ENCODE measurements around the gene LAMA1. TPM values are rescaled to one million over a fixed set of nuclear protein-coding genes. Genes with fewer than 3 reads are reported as not detected.

LAMA1 gene
- total and polyA plus RNA-seq, 2 of the 8 experiments (the other 6 are each of a cell fraction or from before 2014, with no cell fraction given), result 30.4 to 48.7 TPM

- TF ChIP-seq BCL11A (IDR thresholded peaks at IDR 0.05; ENCODE audit: low read depth in 2 of 2, low read length in 2 of 2), result no peak
- no peak for TF ChIP-seq CHD2 (IDR thresholded peaks at IDR 0.05; ENCODE audit: low read length)
- TF ChIP-seq NRF1 (IDR thresholded peaks at IDR 0.05; ENCODE audit: low read depth, low read length), result no peak
Observed at GRCh38 chr18:6942742-6943141, 174.9 kb downstream of the LAMA1 start (continued).

All from H1 (cell line).